GM10847 (cell line): ENCODE data around the gene NCOA7.

Experiments used
- POLR2A ChIP-seq: IDR thresholded peaks from 2 replicates; pipeline ENCODE4 v1.6.1; 2011; ENCODE audit not compliant: insufficient read length; ENCODE audit errors: extremely low read depth

Gene NCOA7

DNA sequence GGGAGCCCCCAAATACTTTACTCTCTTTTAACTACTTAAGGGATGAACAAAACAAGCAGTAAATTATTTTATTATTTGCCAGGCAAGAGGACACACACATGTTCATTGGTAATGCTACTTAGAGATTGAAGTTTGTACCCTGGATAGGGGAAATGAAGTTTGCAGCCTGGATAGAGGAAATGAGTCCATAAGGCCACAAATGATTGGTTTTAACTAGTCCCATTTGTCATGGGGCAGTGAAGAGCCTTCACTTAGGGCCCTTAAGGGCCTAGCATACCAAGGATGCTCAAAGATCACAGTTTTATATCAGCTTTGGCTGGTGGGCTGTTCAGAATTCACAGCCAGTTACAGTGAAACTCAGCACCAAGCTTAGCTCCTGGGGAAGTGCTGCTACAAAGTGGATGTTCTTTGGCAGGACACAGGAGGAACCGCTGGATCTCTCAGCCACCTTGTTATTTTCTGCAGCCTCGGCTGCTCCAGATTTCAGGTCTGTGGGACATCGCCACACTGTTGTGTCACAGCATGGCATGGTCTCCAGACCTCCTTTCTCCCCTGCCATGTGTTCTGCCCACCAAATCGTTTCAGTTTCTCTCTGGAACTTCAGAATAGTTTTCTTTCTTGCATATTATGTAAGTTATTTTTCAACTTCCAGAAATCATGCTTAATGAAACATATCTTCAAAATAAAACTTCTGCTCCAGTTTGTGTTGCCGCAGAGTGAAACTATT, 41.8 kb downstream of the NCOA7 start:
- no peak for TF ChIP-seq POLR2A

DNA sequence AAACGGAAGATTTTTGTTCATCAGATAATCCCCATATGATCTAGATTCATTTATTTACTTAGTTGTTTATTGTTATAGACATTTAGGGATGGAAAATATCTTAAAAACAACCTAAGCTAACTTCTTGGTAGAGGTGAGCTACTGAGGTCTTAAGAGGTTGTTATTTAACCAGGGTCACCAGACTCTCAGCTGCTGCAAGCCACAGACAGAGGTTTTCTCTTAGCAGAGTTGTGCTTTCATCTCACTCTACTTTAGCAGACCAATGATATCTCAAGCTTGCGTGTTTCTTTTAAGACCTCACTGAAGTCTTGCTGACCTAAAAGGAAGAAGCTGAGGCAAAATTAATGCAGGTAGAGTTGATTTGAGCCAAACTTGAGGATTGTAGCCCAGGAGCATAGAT, 43.6 kb downstream of the NCOA7 start:
- no peak for TF ChIP-seq POLR2A

DNA sequence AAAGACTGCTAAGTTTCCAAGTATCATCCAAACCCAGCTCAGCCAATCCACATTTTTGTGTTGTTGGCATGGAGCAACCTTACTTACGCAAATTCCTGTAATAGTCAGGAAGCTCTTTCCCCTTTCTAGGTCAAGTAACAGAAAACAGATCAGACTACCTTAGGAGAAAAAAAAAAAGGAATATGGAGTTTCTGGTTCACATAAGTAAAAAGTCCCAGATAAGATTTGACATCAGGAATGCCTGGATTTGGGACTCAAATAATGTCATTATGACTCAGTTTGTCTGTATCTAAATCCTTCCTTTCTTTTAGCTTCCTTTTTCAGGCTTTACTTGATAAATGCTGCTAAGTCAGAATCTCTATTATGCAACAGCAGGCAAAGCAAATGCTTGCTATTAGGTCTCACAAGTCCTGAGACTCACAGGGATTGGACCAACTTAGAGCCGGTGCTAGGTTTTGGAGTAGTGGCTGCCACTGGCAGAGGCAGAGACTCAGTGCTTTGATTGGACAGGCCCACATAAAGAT, 44.5 kb downstream of the NCOA7 start:
- no peak for TF ChIP-seq POLR2A

DNA sequence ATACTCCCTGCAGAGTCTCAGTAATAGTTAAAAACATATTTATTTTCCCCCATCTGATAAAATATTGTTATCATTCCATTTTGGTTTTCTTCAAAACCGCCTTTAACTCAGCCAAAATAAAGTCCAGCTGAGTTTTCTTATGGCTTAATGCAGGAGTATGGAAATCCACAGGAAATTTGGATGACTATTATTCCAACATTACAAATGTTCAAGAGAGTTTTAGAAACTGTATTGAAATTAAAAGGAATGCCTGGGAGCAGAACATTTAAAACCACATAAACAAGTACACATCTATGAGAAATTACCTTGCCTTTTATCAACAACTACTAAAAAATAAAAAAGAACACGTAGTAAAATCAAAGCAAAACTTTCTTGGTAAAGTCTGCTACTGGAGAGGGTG, 45.7 kb downstream of the NCOA7 start:
- no peak for TF ChIP-seq POLR2A

DNA sequence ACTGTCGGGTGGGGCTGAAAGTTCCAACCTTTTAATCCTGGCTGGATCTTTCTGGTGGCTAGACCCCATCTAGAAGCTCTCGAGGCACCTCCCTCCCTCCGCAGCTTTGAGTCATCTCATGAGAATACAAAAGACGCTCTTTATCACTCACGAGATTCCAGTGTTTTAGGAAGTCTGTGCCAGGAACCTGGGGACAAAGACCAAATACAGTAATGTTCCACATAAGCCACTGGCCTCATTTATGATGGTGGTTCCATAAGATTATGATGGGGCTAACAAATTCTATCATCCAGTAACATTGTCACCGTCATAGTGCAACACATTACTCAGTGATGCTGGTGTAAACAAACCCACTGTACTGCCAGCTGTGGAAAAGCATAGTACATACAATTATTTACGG, 48.7 kb downstream of the NCOA7 start:
- TF ChIP-seq POLR2A: no peak

DNA sequence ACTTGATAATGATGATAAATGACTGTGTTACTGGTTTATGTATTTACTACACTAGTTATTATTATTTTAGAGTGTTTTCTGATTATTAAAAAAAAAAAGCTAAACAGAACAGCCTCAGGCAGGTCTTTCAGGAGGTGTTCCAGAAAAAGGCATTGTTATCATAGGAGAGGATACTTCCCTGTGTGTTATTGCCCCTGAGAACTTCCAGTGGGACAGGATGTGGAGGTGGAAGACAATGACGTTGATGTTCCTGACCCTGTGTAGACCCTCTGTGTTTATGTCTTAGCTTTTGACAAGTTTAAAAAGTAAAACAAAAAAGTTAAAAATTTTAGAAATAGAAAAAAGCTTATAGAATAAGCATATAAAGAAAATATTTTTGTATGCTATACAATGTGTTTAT, 49.1 kb downstream of the NCOA7 start:
- TF ChIP-seq POLR2A: no peak

DNA sequence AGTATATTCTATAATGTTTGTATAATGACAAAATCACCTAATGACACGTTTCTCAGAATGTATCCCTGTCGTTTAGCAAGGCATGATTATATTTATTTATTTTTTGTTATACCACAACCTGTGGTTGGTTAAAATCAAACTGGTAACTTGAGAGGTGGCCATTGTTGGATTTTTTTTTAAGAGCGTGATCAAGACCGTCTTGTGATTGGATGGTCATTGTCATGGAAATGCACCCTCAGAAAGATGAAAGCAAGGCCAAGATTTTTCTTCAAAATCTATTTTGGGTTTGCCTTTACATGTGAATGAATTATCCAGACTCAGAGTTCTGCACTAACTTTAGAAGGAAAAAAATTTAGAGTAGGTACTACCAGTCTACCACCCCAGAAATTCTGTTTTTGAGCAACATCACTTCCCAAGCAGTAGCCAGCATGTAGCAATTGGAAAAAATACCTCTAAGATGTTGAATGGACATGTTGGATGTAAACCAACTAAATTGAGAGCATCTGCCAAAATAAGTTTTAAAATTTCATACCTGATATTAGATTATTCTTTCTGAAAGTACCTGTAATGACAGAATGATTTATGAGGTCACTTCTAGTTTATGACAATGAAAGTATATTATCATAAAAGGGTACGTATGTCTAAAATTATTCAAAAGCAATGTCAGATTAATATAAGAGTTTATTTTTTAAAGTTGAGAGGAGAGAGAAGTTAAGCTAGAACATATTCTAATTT, 50.8 kb downstream of the NCOA7 start:
- TF ChIP-seq POLR2A: no peak

DNA sequence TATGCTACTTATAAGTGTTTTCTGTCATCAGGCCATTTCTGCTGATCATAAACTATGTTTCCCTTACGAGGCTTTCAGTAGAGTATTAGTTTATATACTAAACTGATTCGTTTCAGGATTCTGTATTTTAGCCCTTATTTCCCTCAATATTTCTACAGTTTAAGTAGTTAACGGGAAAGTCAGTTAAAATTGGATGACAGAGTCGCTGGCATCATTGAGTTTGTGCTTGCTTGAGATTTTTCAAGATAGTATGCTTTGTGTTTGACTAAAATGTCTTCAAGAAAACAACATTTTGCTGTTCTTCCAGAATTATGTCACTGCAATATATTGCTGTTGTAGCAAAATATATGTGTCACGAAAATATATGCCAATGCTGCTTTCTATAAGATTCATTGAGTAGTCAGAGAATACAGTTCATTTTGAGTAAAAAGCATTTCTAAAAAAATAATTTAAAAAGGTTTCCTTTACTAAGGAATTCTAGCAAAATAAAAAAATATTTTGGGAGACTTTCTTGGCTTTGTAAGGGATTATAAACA, 51.4 kb downstream of the NCOA7 start:
- no peak for TF ChIP-seq POLR2A

DNA sequence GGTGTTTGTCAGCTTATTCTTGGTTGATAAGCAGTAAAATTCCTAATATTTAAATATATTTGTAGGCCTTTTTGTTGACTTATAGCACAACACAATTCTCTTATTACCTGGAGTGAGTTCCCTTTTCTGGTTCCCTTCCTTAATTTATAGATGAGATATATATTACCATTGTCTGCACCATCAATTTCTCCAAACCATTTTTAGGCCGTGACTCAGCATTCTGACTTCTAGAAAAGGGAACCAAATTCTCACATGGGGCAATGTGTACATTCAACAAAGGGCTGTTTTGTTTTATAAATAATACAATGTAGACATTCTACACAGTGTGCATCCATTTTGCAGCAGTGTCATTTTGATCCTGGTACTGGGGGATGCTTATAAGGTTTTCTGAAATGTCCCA, 52.8 kb downstream of the NCOA7 start:
- TF ChIP-seq POLR2A: no peak

DNA sequence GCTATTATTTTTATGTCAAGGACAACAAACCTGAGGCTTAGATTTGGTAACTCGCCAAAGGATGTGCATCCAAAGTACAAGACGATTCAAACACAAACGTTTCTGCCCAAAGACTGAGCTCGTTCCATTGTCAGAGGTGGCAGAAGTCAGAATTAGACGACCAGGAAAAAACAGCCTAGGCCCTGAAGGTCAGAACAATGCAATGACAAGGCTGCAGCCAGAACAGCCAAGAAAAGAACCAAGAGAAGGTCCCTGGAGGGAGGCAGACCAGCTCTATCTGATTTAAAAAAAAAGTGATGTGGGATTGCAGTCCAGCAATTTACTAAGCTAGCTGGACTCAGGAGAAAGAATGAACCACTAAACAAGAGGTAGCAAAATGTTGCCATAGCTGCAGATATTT, 54.2 kb downstream of the NCOA7 start:
- TF ChIP-seq POLR2A: no peak

DNA sequence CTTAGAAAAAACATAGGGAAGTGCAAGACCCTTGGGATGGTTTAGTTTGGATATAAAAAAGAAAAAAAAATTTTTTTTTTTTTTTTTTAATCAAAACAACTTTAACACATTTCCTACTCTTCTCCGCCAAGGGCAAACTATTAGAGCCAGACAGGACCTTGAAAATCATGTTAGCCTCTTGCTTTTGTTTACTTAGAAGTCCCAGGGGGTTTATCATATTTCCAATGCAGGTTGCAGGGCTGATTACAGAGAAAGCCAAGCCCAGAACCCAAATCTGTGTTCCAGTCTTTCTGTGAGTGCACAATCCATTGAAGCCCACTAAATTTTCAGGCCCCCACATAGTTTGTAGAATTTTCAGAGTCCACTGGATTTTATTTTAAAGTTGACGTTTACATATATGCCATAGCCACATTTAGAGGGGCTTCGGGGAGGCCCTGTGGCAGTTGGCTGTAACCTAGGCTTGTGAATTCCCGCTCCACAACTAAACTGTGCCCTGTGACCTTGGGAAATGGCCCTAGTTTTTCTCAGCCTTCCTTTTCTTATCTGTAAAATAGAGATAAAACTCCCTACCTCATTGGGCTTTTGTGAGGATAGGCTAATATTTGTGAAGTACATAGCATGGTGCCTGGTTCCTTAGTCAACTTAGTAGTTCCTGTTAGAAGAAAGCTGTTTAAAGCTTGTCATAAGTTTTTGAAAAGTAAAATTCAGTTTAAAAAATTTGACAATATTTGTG, 55.7 kb downstream of the NCOA7 start:
- no peak for TF ChIP-seq POLR2A

DNA sequence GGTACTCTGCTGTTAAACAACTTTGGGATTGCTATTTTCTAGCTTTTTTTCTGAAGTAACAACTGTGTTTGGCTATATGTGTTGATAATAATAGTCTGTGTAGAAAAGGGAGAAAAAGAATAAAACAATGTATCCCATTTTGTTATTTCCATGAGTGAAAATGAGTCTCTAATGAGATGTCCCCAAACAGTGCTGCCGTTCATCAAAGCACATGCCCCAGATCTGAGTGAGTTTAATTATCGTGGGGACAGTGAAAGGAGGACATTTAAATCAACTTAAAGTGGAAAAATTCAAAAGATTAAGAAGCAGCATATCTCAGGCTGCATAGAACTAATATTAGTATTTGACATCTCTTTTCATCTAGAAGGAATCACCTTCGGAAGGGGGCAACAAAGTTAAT, 59.6 kb downstream of the NCOA7 start:
- TF ChIP-seq POLR2A: no peak

DNA sequence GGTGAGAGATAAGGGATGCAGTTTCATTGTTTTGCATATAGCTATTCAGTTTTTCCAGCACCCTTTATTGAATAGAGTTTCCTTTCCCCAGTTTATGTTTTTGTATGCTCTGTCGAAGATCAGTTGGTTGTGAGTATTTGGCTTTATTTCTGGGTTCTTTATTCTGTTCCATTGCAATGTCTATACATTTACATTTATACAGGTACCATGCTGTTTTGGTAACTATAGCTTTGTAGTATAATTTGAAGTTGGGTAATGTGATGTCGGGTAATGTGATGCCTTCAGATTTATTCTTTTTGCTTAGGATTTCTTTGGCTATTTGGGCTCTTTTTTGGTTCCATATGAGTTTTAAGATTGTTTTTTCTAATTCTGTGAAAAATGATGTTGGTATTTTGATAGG, 61.8 kb downstream of the NCOA7 start:
- no peak for TF ChIP-seq POLR2A

DNA sequence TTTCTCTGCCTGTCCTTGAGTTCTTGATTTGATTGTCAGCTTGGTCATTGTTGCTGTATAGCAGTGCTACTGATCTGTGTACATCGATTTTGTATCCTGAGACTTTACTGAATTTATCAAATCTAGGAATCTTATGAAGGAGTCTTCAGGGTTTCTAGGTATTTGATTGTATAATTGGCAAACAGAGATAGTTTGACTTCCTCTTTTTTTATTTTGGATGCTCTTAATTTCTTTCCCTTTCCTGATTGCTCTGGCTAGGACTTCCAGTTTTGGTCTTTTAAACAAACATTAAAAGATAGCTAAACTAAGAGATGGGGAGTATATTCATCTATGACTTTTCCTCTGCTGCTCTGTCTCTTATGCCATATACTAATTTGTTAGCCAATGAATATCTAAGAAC, 62.4 kb downstream of the NCOA7 start:
- no peak for TF ChIP-seq POLR2A

DNA sequence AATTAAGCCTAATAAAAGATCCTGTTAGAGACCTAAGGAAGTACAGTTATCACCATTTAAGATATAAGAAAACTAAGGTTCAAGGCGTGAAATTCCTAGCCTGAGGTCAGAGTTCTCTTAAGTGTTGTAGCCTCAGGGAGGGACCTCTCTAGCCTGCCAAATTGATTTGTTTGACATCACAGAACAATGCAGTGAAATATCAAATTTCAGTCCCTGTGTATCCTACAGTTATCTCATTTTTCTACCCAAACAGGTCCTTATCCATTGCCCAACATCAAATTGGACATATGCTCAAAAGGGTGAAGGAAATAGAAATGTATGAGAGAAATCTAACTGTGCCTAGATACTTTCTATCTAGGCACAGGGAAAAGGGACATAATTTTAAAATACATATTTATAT, 63.0 kb downstream of the NCOA7 start:
- no peak for TF ChIP-seq POLR2A

DNA sequence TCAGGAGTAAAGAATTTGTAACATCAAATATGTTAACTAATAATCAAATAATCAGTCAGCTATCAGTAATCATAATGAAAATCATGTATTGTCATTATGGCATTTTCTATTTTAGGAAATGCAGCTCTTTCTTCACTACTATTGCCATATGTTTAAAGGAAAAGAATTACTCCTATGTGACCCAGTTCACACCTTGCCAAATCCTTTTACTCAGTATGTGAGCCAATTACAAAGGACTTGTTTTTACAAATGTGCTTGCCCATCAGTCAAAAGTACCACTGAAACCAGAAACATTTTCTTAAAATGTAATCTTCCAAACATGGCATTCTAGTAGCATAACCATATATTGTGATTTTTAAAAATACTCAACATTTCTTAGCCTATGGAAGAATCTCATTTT, 63.6 kb downstream of the NCOA7 start:
- no peak for TF ChIP-seq POLR2A
